Measurements from ENCODE around the gene CLEC19A.

The CLEC19A gene

DNA sequence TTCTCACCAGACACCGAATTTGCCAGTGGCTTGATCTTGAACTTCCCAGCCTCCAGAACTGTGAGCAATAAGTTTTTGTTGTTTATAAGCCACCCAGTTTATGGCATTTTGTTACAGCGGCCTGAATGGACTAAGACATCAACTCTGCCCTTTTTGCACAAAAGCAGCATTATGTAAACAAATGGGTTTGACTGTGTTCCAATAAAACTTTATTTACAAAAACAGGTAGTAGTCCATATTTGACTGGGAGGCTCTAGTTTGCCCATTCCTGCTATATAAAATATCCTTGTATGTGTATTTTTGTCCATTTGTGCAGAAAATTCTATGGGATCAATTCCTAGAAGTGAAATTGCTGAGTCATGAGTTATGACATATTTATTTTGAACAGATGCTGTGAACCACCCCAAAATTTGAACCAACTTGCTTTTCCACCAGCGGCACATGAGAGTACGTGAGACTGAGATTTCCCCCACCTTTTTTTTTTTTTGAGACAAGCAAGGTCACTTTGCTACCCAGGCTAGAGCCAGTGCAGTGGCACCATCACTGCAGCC lies 21.3 kb upstream of the CLEC19A start:
- no peak for DNase-seq (ENCODE audit: low read depth, low spot score)
- ChIA-PET CTCF (no interaction called here), POLR2A (no interaction called here)
- H3K4me3 ChIP-seq (ENCODE audit: low read depth, low read length) = no peak overlapping the region
- TF ChIP-seq, protein P1, sequence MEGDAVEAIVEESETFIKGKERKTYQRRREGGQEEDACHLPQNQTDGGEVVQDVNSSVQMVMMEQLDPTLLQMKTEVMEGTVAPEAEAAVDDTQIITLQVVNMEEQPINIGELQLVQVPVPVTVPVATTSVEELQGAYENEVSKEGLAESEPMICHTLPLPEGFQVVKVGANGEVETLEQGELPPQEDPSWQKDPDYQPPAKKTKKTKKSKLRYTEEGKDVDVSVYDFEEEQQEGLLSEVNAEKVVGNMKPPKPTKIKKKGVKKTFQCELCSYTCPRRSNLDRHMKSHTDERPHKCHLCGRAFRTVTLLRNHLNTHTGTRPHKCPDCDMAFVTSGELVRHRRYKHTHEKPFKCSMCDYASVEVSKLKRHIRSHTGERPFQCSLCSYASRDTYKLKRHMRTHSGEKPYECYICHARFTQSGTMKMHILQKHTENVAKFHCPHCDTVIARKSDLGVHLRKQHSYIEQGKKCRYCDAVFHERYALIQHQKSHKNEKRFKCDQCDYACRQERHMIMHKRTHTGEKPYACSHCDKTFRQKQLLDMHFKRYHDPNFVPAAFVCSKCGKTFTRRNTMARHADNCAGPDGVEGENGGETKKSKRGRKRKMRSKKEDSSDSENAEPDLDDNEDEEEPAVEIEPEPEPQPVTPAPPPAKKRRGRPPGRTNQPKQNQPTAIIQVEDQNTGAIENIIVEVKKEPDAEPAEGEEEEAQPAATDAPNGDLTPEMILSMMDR (IDR thresholded peaks at IDR 0.05; ENCODE audit: insufficient read depth, low read length, missing control alignments) = no peak

DNA sequence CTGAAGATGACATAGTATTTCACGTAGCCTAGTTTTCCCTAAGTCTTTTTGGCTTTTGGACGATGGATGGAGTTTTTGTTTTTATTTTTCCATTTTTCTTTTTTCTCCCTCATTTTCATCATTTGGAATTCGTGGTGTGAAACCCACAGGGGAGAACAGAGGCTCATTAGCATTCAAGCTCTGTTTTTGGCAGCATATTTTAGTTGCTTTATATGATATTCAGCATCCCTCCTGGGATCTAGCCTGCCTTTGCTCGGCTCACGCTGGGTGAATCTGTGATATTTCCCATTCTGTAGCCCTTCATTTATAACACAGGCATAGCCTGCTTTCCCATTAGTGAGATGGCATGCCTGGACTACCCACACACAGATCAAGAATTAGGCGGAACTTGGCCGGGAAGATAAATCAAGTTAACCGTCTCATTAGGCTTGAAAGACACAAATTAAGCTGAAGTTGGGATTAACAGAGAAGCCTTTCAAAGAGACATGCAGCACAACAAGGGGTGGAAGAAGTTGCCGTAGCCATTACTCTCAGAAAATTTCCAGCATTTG lies 20.1 kb upstream of the CLEC19A start:
- no peak for DNase-seq (ENCODE audit: low read depth, low spot score)
- ChIA-PET POLR2A (no interaction called here), CTCF (no interaction called here)
- H3K4me3 ChIP-seq (ENCODE audit: low read depth, low read length) = no peak overlapping the region
- TF ChIP-seq, protein P1 (IDR thresholded peaks at IDR 0.05; ENCODE audit: insufficient read depth, low read length, missing control alignments) = no peak

DNA sequence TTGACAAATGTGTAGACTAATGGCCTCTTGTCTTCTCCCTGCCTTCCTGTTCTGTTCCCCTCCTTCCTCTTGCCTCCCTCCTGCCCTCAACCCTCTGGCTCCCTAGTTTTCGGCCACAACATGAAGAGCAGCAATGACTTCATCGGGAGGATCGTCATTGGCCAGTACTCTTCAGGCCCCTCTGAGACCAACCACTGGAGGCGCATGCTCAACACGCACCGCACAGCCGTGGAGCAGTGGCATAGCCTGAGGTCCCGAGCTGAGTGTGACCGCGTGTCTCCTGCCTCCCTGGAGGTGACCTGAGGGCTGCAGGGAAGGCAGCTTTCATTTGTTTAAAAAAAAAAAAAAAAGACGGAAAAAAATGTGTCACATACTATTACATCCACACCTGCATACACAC lies 18.8 kb upstream of the CLEC19A start:
- TF ChIP-seq, protein P1 (IDR thresholded peaks at IDR 0.05; ENCODE audit: insufficient read depth, low read length, missing control alignments) = no peak
- CTCF ChIA-PET = no interaction called here
- POLR2A ChIA-PET = no interaction called here
- no peak overlapping the region for H3K4me3 ChIP-seq (ENCODE audit: low read depth, low read length)
- no peak for DNase-seq (ENCODE audit: low read depth, low spot score)

DNA sequence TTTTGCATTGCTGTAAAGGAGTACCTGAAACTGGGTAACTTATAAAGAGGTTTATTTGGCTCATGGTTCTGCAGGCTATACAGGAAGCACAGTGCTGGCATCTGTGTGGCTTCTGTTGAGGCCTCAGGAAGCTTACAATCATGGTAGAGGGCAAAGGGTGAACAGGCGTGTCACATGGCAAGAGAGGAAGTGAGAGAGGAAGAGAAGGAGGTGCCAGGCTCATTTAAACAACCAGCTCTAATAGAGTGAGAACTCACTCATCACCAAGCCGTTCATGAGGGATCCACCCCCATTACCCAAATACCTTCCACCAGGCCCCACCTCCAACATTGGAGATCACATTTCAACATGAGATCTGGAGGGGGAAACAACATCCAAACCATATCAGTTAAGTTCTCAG lies 16.4 kb upstream of the CLEC19A start:
- no peak for DNase-seq (ENCODE audit: low read depth, low spot score)
- no peak overlapping the region for H3K4me3 ChIP-seq (ENCODE audit: low read depth, low read length)
- POLR2A ChIA-PET = no interaction called here
- TF ChIP-seq, protein P1 (IDR thresholded peaks at IDR 0.05; ENCODE audit: insufficient read depth, low read length, missing control alignments) = no peak
- CTCF ChIA-PET = no interaction called here

DNA sequence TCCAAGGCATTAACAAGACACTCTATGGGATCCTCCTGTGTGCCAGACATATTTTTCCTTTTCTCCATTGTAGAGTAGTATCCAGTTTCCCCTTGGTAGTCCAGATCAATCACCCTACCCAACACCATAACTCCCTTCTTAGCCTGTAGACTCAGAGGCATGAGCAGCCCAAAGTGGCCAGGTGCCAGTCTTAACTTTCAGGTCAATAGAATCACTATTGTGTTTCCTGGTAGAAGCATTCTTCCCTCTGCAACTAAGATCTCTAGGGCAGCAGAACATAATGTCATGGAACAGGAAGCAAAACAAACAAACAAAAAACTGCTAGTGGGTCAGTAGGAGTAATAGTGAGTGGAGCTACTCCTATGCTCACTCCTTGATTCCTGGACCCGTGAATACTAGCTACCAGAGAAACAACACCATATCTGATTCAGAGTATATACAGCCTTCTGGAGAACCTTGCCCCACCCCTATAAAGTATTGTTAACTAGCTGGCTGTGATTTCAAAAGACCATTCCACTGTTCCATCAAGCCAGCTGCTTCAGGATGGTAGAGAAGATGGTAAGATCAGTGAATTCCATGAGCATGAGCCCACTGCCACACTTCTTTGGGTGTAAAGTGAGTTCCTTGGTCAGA lies 11.2 kb upstream of the CLEC19A start:
- DNase-seq (ENCODE audit: low read depth, low spot score) = no peak
- H3K4me3 ChIP-seq (ENCODE audit: low read depth, low read length) = no peak overlapping the region
- CTCF ChIA-PET = no interaction called here
- TF ChIP-seq, protein P1 (IDR thresholded peaks at IDR 0.05; ENCODE audit: insufficient read depth, low read length, missing control alignments) = no peak
- POLR2A ChIA-PET = no interaction called here

DNA sequence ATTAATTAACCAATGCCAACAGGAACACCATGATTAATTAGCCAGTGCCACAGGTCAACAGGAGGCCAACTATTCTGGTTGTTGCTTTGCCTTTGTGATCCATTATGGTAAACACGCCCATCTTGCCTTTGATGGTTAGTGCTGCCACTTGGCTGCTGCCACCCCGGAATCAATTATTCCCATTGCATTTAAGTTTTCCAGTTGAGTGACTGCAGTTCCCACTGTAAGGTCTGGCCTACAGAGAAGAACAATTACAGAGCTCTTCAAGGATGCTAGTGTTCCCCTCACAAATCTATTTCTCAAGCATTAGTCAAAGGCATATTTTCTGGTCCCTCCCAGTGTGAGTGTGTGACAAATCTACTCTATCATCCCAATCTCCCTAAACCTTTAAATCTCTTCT lies 7.1 kb upstream of the CLEC19A start:
- ChIA-PET CTCF (interaction anchor here (1.0 kb wide), 1 partner anchor 192 kb away, joined by 3 read pairs; no protein-coding TSS in a partner anchor), POLR2A (no interaction called here)
- no peak for DNase-seq (ENCODE audit: low read depth, low spot score)
- TF ChIP-seq, protein P1 (IDR thresholded peaks at IDR 0.05; ENCODE audit: insufficient read depth, low read length, missing control alignments) = no peak
- H3K4me3 ChIP-seq (ENCODE audit: low read depth, low read length) = no peak overlapping the region

Data from AG04449 (cell line).